22Rv1 (cell line): ENCODE data around the gene CACTIN.
"Not testable (repeated sequence)": the region's sequence is repeated elsewhere in the genome, so short reads cannot be mapped to it uniquely, and the experiment has no call there.

Experiments
- CTCF ChIP-seq: fragments of 450-650 bp; IDR thresholded peaks from 2 replicates; pipeline ENCODE4 v1.5.1; 2017; ENCODE audit warnings: mild to moderate bottlenecking
- ZFX ChIP-seq: fragments of 450-650 bp; IDR thresholded peaks from 2 replicates; pipeline ENCODE4 v1.6.1; 2017; ENCODE audit warnings: antibody characterized with exemption, borderline replicate concordance

- TF ChIP-seq CTCF, ZFX: not testable (repeated sequence)
Measured at GRCh38 chr19:3570042-3570441, 56.5 kb downstream of the CACTIN start.
